GM20000 (cell line): ENCODE measurements around the gene TEPSIN.

Experiments
- DNase-seq: peaks from one replicate; pipeline ENCODE4 v3.0.0; 2012; ENCODE audit warnings: low spot score
- CTCF ChIP-seq: IDR thresholded peaks from 2 replicates; pipeline ENCODE4 v1.5.1; 2012; ENCODE audit warnings: mild to moderate bottlenecking, control low read depth; ENCODE audit errors: extremely low read depth, missing control alignments

The TEPSIN gene

GRCh38 chr17:81243333-81243664 is 4.4 kb upstream of the TEPSIN start:
- TF ChIP-seq CTCF: no peak
- DNase-seq: no peak

GRCh38 chr17:81242421-81243332 is 3.8 kb upstream of the TEPSIN start:
- DNase-seq: no peak

GRCh38 chr17:81241648-81242420 is 3.0 kb upstream of the TEPSIN start:
- DNase-seq: peak; percentile 88
- peak; percentile 89 for TF ChIP-seq CTCF

More at GRCh38 chr17:81242421-81243332, 3.8 kb upstream of the TEPSIN start:
- no peak for TF ChIP-seq CTCF

- DNase-seq: no peak
- TF ChIP-seq CTCF: no peak
Observed at GRCh38 chr17:81241203-81241602, 2.3 kb upstream of the TEPSIN start.

- no peak for DNase-seq
- TF ChIP-seq CTCF: no peak
Observed at GRCh38 chr17:81240761-81241160, 1.9 kb upstream of the TEPSIN start.

GRCh38 chr17:81239714-81240555 is 1.1 kb upstream of the TEPSIN start:
- TF ChIP-seq CTCF: no peak
- peak; percentile 70 for DNase-seq
